ENCODE results near the gene NR2E1. TPM values are rescaled to one million over a fixed set of nuclear protein-coding genes. Genes with fewer than 3 reads are reported as not detected.

Gene NR2E1
- total RNA-seq, 1 experiment from 2014 or later, result not detected

DNA sequence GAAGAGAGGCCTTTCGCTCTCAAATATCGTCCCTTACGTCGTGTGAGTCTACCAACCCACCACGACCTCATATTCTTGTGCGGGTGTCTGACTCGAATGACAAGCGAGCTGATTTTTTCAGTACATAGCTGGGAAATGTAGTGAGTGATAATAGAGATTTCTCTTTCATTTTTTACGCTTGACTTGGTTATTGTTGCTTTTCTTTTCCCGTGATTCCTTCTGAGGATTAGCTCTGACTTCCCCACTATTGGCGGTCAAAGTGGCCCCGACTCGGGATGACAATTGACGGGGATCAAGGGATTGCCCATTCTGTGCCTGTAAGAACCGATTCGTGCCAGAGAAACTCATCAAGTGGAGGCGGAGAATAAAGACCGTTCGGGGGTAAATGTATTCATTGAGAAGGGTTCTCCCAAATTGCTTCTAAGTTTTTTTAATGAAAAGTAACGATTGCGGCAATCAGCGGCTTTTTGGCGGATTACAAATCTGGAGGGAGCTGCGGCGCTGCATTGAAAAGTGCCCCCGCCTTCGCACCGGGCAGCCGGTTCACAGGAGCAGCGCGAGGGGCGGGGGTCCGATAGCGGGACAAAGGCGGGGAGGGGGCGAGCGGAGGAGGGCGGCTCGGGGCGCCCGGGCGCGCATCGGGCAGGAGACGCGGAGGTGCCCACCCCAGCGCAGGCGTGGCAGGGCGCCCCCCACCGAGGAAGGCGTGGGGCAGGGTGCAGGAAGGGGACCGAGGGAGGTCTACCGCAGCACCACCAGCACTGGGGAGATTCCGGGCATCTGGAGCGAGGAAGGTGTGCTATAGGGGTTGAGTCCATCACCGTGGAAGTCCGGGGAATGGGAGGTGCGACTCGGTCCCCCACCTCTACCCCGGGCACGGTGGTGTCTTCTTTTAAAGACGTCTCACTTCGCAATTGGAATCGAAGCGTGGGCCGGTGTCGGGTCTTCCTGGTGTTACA is 46.7 kb upstream of the NR2E1 start:
- H3K4me3 Mint-ChIP-seq, result peak overlapping the region; percentile 70
- H3K27me3 Mint-ChIP-seq (ENCODE audit: low read depth), result peaks cover 98% of the 10 kb centered on the region
- POLR2A ChIA-PET, result interaction anchor here (0.6 kb wide), 5 partner anchors 22 to 635 kb away, joined by 3 to 6 read pairs (median 4); partner anchors contain the start of gene NR2E1
- DNase-seq (ENCODE audit: low spot score) (peak; percentile 69), ATAC-seq (peak; percentile 3; the same call in 1 of the 2 replicates)
- H3K9me3 Mint-ChIP-seq, result no peaks in the 10 kb centered on the region
- peaks cover 62% of the 10 kb centered on the region for H3K4me1 Mint-ChIP-seq
- CTCF ChIA-PET, result interaction anchor here (0.8 to 1.3 kb wide), 2 partner anchors 16 to 50 kb away, joined by 3 read pairs; no protein-coding TSS in a partner anchor
- no peak for TF ChIP-seq ETV6 (CRISPR knock-in tag; IDR thresholded peaks at IDR 0.05)
- TF ChIP-seq NR3C1 (CRISPR knock-in tag; conservative IDR thresholded peaks at IDR 0.05; ENCODE audit: low read depth), result no peak
- no peak for TF ChIP-seq EMX1 (CRISPR knock-in tag; IDR thresholded peaks at IDR 0.05)
- TF ChIP-seq NR2C2 (CRISPR knock-in tag; IDR thresholded peaks at IDR 0.05), result no peak
- no peak for TF ChIP-seq ZNF281 (CRISPR knock-in tag; IDR thresholded peaks at IDR 0.05)
- TF ChIP-seq, protein P1, sequence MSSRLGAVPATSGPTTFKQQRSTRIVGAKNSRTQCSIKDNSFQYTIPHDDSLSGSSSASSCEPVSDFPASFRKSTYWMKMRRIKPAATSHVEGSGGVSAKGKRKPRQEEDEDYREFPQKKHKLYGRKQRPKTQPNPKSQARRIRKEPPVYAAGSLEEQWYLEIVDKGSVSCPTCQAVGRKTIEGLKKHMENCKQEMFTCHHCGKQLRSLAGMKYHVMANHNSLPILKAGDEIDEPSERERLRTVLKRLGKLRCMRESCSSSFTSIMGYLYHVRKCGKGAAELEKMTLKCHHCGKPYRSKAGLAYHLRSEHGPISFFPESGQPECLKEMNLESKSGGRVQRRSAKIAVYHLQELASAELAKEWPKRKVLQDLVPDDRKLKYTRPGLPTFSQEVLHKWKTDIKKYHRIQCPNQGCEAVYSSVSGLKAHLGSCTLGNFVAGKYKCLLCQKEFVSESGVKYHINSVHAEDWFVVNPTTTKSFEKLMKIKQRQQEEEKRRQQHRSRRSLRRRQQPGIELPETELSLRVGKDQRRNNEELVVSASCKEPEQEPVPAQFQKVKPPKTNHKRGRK (CRISPR knock-in tag; IDR thresholded peaks at IDR 0.05; ENCODE audit: borderline replicate concordance), result no peak
- TF ChIP-seq, protein P2, sequence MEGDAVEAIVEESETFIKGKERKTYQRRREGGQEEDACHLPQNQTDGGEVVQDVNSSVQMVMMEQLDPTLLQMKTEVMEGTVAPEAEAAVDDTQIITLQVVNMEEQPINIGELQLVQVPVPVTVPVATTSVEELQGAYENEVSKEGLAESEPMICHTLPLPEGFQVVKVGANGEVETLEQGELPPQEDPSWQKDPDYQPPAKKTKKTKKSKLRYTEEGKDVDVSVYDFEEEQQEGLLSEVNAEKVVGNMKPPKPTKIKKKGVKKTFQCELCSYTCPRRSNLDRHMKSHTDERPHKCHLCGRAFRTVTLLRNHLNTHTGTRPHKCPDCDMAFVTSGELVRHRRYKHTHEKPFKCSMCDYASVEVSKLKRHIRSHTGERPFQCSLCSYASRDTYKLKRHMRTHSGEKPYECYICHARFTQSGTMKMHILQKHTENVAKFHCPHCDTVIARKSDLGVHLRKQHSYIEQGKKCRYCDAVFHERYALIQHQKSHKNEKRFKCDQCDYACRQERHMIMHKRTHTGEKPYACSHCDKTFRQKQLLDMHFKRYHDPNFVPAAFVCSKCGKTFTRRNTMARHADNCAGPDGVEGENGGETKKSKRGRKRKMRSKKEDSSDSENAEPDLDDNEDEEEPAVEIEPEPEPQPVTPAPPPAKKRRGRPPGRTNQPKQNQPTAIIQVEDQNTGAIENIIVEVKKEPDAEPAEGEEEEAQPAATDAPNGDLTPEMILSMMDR (IDR thresholded peaks at IDR 0.05), result no peak
- TF ChIP-seq, protein P3, sequence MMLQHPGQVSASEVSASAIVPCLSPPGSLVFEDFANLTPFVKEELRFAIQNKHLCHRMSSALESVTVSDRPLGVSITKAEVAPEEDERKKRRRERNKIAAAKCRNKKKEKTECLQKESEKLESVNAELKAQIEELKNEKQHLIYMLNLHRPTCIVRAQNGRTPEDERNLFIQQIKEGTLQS (CRISPR knock-in tag; conservative IDR thresholded peaks at IDR 0.05), result no peak
- no peak for TF ChIP-seq GTF2I (CRISPR knock-in tag; conservative IDR thresholded peaks at IDR 0.05)
- no peak for TF ChIP-seq ZNF396 (CRISPR knock-in tag; IDR thresholded peaks at IDR 0.05; ENCODE audit: borderline replicate concordance)
- TF ChIP-seq NFYB (CRISPR knock-in tag; conservative IDR thresholded peaks at IDR 0.05; ENCODE audit: low read depth), result no peak
- TF ChIP-seq ZNF263 (CRISPR knock-in tag; IDR thresholded peaks at IDR 0.05; ENCODE audit: low read depth), result no peak
- TF ChIP-seq ZNF423 (CRISPR knock-in tag; IDR thresholded peaks at IDR 0.05), result no peak
- no peak for TF ChIP-seq MXD4 (CRISPR knock-in tag; IDR thresholded peaks at IDR 0.05; ENCODE audit: borderline replicate concordance)
- TF ChIP-seq, protein P4, sequence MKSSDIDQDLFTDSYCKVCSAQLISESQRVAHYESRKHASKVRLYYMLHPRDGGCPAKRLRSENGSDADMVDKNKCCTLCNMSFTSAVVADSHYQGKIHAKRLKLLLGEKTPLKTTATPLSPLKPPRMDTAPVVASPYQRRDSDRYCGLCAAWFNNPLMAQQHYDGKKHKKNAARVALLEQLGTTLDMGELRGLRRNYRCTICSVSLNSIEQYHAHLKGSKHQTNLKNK (CRISPR knock-in tag; IDR thresholded peaks at IDR 0.05), result no peak
- no peak for TF ChIP-seq ZNF138 (CRISPR knock-in tag; conservative IDR thresholded peaks at IDR 0.05)
- no peak overlapping the region for H3K27ac Mint-ChIP-seq
- H3K36me3 Mint-ChIP-seq, result no peaks in the 10 kb centered on the region

GRCh38 chr6:108119769-108120141 is 46.1 kb upstream of the NR2E1 start:
- Mint-ChIP-seq H3K9me3 (no peaks in the 10 kb centered on the region), H3K4me3 (peak overlapping the region; percentile 70), H3K27ac (no peak overlapping the region), H3K36me3 (no peaks in the 10 kb centered on the region), H3K4me1 (peaks cover 62% of the 10 kb centered on the region), H3K27me3 (ENCODE audit: low read depth) (peaks cover 98% of the 10 kb centered on the region)
- no peak for ATAC-seq
- DNase-seq (ENCODE audit: low spot score), result peak; percentile 45
- CTCF ChIA-PET, result interaction anchor here (1.3 kb wide), 1 partner anchor 15 kb away, joined by 3 read pairs; no protein-coding TSS in a partner anchor
- POLR2A ChIA-PET, result no interaction called here
- TF ChIP-seq RELA (CRISPR knock-in tag; IDR thresholded peaks at IDR 0.05; ENCODE audit: borderline replicate concordance), result no peak
- no peak for TF ChIP-seq E2F5 (CRISPR knock-in tag; IDR thresholded peaks at IDR 0.05)
- TF ChIP-seq ZNF138 (CRISPR knock-in tag; conservative IDR thresholded peaks at IDR 0.05), result no peak
- TF ChIP-seq, protein P3 (CRISPR knock-in tag; conservative IDR thresholded peaks at IDR 0.05), result no peak
- TF ChIP-seq ZNF232 (CRISPR knock-in tag; IDR thresholded peaks at IDR 0.05), result no peak
- TF ChIP-seq CREM (CRISPR knock-in tag; IDR thresholded peaks at IDR 0.05), result no peak
- no peak for TF ChIP-seq ZNF263 (CRISPR knock-in tag; IDR thresholded peaks at IDR 0.05; ENCODE audit: low read depth)
- no peak for TF ChIP-seq PRDM15 (CRISPR knock-in tag; IDR thresholded peaks at IDR 0.05)

Data from WTC11 (cell line).